Calu3 (cell line): ENCODE data around the gene NCAPG2. TPM values are rescaled to one million over a fixed set of nuclear protein-coding genes. Genes with fewer than 3 reads are reported as not detected.

Experiments
- BruUV-seq: library from RNA; stranded (reverse); fragments of 400-500 nt; replicated peaks from 2 replicates; lab custom pipeline; 2021; lab: Mats Ljungman, UMichigan
- CTCF ChIA-PET: fragments of 300-600 bp; sonication (Branson Sonifier 250); formaldehyde crosslinking; loops from one replicate; lab custom pipeline; 2022; ENCODE audit warnings: antibody characterized with exemption; lab: Charles Lee
- DNase-seq: peaks from one replicate; pipeline ENCODE4 v3.0.0; 2022
- H3K27ac Mint-ChIP-seq: one replicate; pipeline ENCODE4 v1.8.0; 2022; ENCODE audit warnings: mixed read lengths; ENCODE audit not compliant: unreplicated experiment
- H3K27me3 Mint-ChIP-seq: one replicate; pipeline ENCODE4 v1.8.0; 2022; ENCODE audit warnings: mixed read lengths; ENCODE audit not compliant: unreplicated experiment
- H3K36me3 Mint-ChIP-seq: one replicate; pipeline ENCODE4 v1.8.0; 2022; ENCODE audit warnings: mild to moderate bottlenecking, moderate library complexity, mixed read lengths; ENCODE audit not compliant: insufficient read depth, unreplicated experiment
- H3K4me1 Mint-ChIP-seq: one replicate; pipeline ENCODE4 v1.8.0; 2022; ENCODE audit warnings: mild to moderate bottlenecking, low read depth, mixed read lengths; ENCODE audit not compliant: unreplicated experiment
- H3K4me3 Mint-ChIP-seq: one replicate; pipeline ENCODE4 v1.8.0; 2022; ENCODE audit warnings: mild to moderate bottlenecking, low read depth, moderate library complexity, mixed read lengths; ENCODE audit not compliant: unreplicated experiment
- H3K9me3 Mint-ChIP-seq: one replicate; pipeline ENCODE4 v1.8.0; 2022; ENCODE audit warnings: low read depth, mixed read lengths; ENCODE audit not compliant: unreplicated experiment
- intact Hi-C: fragments of 100-400 bp; cut with micrococcal nuclease; formaldehyde crosslinking; loops from one replicate; pipeline ENCODE4 v1.10.0; 2022; ENCODE audit not compliant: unreplicated experiment
- total RNA-seq: library from RNA; stranded (reverse); gene quantifications from 2 replicates; pipeline ENCODE4 v1.2.3, GENCODE V29; 2022
- TF ChIP-seq, protein P1 (sequence below): fragments of 200-600 bp; IDR thresholded peaks from one replicate; pipeline ENCODE4 v1.8.0; 2022; ENCODE audit warnings: antibody characterized with exemption; ENCODE audit not compliant: unreplicated experiment

Gene NCAPG2
- total RNA-seq, 1 experiment from 2014 or later = 81.7 TPM

DNA sequence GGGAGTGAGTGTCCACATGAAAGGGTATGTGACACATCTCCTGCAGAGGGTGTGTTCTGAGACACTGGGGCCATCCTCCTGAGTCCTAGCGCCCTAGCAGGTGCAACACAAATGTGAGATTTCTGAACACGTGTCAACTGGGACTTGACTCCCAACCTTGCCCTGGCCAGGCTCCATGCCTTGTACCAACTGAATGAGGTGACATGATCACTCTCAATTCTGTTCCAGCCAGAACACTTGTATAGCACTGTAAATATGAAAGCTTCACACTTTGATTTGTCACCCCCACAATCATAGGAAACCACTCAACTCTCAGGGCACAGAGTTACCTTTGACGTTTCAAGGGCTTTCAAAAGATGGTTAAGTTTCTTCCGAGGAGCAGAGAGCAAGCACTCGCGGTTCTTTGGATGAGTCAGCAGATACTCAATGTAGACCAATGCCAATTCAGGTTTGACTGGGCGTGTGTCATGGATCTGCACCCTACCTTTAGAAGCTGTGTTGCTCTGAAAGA, 48.6 kb downstream of the NCAPG2 start:
- intact Hi-C loops = no loop called here
- H3K27ac Mint-ChIP-seq = no peak overlapping the region
- CTCF ChIA-PET = no interaction called here
- BruUV-seq = no TSS peak
- H3K36me3 Mint-ChIP-seq = peaks cover 11% of the 10 kb centered on the region
- no peak overlapping the region for H3K4me3 Mint-ChIP-seq
- H3K9me3 Mint-ChIP-seq = no peaks in the 10 kb centered on the region
- H3K4me1 Mint-ChIP-seq = no peaks in the 10 kb centered on the region
- no peaks in the 10 kb centered on the region for H3K27me3 Mint-ChIP-seq
- TF ChIP-seq, protein P1, sequence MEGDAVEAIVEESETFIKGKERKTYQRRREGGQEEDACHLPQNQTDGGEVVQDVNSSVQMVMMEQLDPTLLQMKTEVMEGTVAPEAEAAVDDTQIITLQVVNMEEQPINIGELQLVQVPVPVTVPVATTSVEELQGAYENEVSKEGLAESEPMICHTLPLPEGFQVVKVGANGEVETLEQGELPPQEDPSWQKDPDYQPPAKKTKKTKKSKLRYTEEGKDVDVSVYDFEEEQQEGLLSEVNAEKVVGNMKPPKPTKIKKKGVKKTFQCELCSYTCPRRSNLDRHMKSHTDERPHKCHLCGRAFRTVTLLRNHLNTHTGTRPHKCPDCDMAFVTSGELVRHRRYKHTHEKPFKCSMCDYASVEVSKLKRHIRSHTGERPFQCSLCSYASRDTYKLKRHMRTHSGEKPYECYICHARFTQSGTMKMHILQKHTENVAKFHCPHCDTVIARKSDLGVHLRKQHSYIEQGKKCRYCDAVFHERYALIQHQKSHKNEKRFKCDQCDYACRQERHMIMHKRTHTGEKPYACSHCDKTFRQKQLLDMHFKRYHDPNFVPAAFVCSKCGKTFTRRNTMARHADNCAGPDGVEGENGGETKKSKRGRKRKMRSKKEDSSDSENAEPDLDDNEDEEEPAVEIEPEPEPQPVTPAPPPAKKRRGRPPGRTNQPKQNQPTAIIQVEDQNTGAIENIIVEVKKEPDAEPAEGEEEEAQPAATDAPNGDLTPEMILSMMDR = no peak
- no peak for DNase-seq

DNA sequence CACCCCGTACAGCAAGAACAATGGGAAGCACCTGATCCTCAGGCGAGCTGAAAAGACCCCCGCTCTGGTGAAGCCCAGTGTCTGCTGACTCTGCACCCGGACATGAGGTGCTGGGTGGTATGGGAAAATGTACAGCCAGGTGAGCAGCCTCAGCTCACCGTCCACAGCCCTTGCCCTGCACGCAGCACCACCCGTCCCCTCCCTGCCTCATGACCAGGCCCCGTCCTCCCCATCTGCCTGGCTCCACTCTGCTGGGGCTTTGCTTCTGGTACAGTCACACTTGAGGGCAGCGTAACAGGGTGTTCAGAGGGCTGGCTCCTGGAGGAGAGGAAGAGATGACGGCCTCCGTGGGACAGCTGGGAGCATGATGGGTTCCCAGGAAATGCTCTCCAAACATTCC, 49.1 kb downstream of the NCAPG2 start:
- TF ChIP-seq, protein P1 = no peak
- no peak overlapping the region for H3K4me3 Mint-ChIP-seq
- no TSS peak for BruUV-seq
- CTCF ChIA-PET = no interaction called here
- H3K27ac Mint-ChIP-seq = no peak overlapping the region
- H3K27me3 Mint-ChIP-seq = no peaks in the 10 kb centered on the region
- H3K36me3 Mint-ChIP-seq = peaks cover 11% of the 10 kb centered on the region
- intact Hi-C loops = no loop called here
- H3K4me1 Mint-ChIP-seq = no peaks in the 10 kb centered on the region
- H3K9me3 Mint-ChIP-seq = no peaks in the 10 kb centered on the region
- DNase-seq = no peak

DNA sequence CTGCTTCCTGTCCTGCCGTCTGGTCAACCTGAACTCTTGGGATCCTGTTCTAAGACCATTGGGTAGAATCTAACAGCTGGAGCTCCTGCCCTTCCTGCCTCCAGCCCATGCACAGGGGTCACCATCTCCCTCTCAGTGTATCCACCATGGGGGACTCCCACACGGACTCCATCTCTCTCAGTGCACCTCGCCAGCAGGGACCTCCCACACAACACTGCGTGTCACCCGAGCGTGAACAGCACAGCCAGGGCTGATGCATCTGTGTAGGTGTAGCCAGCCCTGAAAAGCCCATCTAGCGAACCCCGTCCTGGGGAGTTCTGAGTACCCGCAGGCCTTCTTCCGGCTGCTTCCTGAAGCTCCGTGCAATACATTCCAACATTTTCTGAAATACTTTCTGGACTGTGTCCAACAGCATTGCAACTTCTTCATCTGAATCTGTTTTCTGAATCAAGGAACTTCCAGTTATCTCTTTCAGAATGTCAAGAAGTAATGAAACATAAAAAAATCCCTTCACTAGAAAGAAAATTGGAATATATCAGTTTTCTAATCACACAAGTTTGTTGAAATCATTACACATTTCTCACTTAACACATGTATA, 52.5 kb downstream of the NCAPG2 start:
- Mint-ChIP-seq H3K27me3 (no peaks in the 10 kb centered on the region), H3K9me3 (no peaks in the 10 kb centered on the region), H3K4me3 (no peak overlapping the region), H3K27ac (no peak overlapping the region), H3K4me1 (peaks cover 8% of the 10 kb centered on the region), H3K36me3 (peaks cover 4% of the 10 kb centered on the region)
- TF ChIP-seq, protein P1 = no peak
- CTCF ChIA-PET = no interaction called here
- intact Hi-C loops = no loop called here
- no TSS peak for BruUV-seq
- DNase-seq = no peak

DNA sequence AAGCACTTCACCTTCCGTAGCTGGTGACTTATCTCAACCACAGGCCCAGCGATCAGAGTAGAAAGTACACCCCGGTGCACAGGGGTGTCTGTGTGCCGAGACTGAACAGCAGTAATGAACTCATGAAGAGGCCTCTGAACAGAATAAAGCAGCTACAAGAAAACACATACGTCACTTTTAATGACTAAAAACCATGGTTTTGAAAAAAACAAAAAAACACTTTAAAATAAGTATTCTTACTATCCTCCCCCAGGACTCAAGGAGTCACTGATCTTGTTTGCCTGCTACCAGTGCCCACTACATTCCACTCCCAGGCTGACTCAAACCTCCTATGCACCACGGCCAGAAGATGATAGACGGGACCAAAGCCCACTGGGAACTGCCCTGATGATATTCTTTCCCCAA, 53.8 kb downstream of the NCAPG2 start:
- no peak for DNase-seq
- peaks cover 8% of the 10 kb centered on the region for H3K4me1 Mint-ChIP-seq
- no peaks in the 10 kb centered on the region for H3K27me3 Mint-ChIP-seq
- no peaks in the 10 kb centered on the region for H3K9me3 Mint-ChIP-seq
- TF ChIP-seq, protein P1 = no peak
- H3K36me3 Mint-ChIP-seq = peaks cover 4% of the 10 kb centered on the region
- CTCF ChIA-PET = no interaction called here
- intact Hi-C loops = no loop called here
- BruUV-seq = no TSS peak
- H3K4me3 Mint-ChIP-seq = no peak overlapping the region
- H3K27ac Mint-ChIP-seq = no peak overlapping the region
